ENCODE data around the gene LRCH1.

The LRCH1 gene

GRCh38 chr13:46535002-46535401 is 18.0 kb upstream of the LRCH1 start:
- DNase-seq: no peak

GRCh38 chr13:46535825-46536224 is 17.1 kb upstream of the LRCH1 start:
- no peak for DNase-seq

GRCh38 chr13:46536341-46536740 is 16.6 kb upstream of the LRCH1 start:
- no peak for DNase-seq

GRCh38 chr13:46539231-46539630 is 13.7 kb upstream of the LRCH1 start:
- DNase-seq: no peak

- no peak for DNase-seq
Measured at GRCh38 chr13:46541210-46541609, 11.8 kb upstream of the LRCH1 start.

GRCh38 chr13:46542833-46543232 is 10.1 kb upstream of the LRCH1 start:
- no peak for DNase-seq

- DNase-seq: peak; percentile 82
Measured at GRCh38 chr13:46543287-46543686, 9.7 kb upstream of the LRCH1 start.

GRCh38 chr13:46544208-46544607 is 8.8 kb upstream of the LRCH1 start:
- no peak for DNase-seq

GRCh38 chr13:46544811-46545210 is 8.2 kb upstream of the LRCH1 start:
- DNase-seq: no peak

GRCh38 chr13:46546084-46546768 is 6.7 kb upstream of the LRCH1 start:
- DNase-seq: no peak

GRCh38 chr13:46550822-46551221 is 2.1 kb upstream of the LRCH1 start:
- DNase-seq: no peak

- peak; percentile 43 for DNase-seq
Measured at GRCh38 chr13:46551410-46552302, 1.3 kb upstream of the LRCH1 start.

GRCh38 chr13:46552303-46552682 is 677 bp upstream of the LRCH1 start:
- DNase-seq: no peak

- DNase-seq: no peak
Measured at GRCh38 chr13:46553521-46553885, 533 bp downstream of the LRCH1 start.

- peak; percentile 47 for DNase-seq
Measured at GRCh38 chr13:46553886-46554858, 1.2 kb downstream of the LRCH1 start.

- no peak for DNase-seq
Measured at GRCh38 chr13:46554951-46555350, 2.0 kb downstream of the LRCH1 start.

GRCh38 chr13:46555722-46556417 is 2.9 kb downstream of the LRCH1 start:
- no peak for DNase-seq

- no peak for DNase-seq
Measured at GRCh38 chr13:46556418-46556779, 3.4 kb downstream of the LRCH1 start.

- DNase-seq: no peak
Measured at GRCh38 chr13:46559272-46559805, 6.4 kb downstream of the LRCH1 start.

GRCh38 chr13:46560778-46561177 is 7.8 kb downstream of the LRCH1 start:
- DNase-seq: no peak

GRCh38 chr13:46561286-46561685 is 8.3 kb downstream of the LRCH1 start:
- no peak for DNase-seq

GRCh38 chr13:46561691-46562090 is 8.7 kb downstream of the LRCH1 start:
- no peak for DNase-seq
